ENCODE data around the gene CSF2RB.

DNA sequence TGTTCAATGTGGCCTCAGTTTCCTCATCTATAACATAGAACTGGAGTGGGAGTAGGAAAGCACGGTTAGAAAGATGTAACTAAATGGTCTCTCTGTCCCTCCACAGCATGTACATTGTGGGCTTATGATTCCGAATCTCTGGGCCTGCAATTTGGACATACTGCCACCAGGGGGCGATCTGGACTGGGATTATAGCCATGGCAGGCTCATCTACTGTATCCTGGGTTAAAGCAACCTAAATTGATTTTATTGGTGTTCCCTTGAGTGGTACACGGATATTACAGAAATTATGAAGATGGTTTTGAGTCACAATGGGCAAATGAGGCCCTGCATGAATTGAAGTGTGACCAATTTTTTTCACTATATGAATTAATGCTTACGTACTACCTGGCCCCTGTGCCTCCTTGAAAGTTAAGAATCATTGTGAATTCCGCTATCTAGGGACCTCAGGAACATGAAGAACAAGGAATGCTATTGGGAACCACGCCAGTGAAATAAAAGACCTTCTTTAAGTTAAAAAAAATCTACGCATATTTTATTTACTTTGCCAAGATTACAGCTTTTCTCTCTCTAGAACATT, 72.9 kb downstream of the CSF2RB start:
- TF ChIP-seq, protein P1, sequence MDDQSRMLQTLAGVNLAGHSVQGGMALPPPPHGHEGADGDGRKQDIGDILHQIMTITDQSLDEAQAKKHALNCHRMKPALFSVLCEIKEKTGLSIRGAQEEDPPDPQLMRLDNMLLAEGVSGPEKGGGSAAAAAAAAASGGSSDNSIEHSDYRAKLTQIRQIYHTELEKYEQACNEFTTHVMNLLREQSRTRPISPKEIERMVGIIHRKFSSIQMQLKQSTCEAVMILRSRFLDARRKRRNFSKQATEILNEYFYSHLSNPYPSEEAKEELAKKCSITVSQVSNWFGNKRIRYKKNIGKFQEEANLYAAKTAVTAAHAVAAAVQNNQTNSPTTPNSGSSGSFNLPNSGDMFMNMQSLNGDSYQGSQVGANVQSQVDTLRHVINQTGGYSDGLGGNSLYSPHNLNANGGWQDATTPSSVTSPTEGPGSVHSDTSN (IDR thresholded peaks at IDR 0.05): no peak
- TF ChIP-seq, protein P2, sequence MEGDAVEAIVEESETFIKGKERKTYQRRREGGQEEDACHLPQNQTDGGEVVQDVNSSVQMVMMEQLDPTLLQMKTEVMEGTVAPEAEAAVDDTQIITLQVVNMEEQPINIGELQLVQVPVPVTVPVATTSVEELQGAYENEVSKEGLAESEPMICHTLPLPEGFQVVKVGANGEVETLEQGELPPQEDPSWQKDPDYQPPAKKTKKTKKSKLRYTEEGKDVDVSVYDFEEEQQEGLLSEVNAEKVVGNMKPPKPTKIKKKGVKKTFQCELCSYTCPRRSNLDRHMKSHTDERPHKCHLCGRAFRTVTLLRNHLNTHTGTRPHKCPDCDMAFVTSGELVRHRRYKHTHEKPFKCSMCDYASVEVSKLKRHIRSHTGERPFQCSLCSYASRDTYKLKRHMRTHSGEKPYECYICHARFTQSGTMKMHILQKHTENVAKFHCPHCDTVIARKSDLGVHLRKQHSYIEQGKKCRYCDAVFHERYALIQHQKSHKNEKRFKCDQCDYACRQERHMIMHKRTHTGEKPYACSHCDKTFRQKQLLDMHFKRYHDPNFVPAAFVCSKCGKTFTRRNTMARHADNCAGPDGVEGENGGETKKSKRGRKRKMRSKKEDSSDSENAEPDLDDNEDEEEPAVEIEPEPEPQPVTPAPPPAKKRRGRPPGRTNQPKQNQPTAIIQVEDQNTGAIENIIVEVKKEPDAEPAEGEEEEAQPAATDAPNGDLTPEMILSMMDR (IDR thresholded peaks at IDR 0.05): peak; percentile 44
- TF ChIP-seq MAFK (IDR thresholded peaks at IDR 0.05; ENCODE audit: partially characterized antibody): no peak
- TF ChIP-seq EP300 (IDR thresholded peaks at IDR 0.05): no peak
- no peak for TF ChIP-seq HDAC2 (IDR thresholded peaks at IDR 0.05)
- TF ChIP-seq MYC (IDR thresholded peaks at IDR 0.05; ENCODE audit: borderline replicate concordance, low read length): no peak
- TF ChIP-seq ZSCAN20 (CRISPR knock-in tag; IDR thresholded peaks at IDR 0.05): no peak
- no peak for TF ChIP-seq POLR2A (IDR thresholded peaks at IDR 0.05; ENCODE audit: low read length)
- TF ChIP-seq RCOR1 (IDR thresholded peaks at IDR 0.05; ENCODE audit: low read depth, low read length): no peak
- TF ChIP-seq, protein P3, sequence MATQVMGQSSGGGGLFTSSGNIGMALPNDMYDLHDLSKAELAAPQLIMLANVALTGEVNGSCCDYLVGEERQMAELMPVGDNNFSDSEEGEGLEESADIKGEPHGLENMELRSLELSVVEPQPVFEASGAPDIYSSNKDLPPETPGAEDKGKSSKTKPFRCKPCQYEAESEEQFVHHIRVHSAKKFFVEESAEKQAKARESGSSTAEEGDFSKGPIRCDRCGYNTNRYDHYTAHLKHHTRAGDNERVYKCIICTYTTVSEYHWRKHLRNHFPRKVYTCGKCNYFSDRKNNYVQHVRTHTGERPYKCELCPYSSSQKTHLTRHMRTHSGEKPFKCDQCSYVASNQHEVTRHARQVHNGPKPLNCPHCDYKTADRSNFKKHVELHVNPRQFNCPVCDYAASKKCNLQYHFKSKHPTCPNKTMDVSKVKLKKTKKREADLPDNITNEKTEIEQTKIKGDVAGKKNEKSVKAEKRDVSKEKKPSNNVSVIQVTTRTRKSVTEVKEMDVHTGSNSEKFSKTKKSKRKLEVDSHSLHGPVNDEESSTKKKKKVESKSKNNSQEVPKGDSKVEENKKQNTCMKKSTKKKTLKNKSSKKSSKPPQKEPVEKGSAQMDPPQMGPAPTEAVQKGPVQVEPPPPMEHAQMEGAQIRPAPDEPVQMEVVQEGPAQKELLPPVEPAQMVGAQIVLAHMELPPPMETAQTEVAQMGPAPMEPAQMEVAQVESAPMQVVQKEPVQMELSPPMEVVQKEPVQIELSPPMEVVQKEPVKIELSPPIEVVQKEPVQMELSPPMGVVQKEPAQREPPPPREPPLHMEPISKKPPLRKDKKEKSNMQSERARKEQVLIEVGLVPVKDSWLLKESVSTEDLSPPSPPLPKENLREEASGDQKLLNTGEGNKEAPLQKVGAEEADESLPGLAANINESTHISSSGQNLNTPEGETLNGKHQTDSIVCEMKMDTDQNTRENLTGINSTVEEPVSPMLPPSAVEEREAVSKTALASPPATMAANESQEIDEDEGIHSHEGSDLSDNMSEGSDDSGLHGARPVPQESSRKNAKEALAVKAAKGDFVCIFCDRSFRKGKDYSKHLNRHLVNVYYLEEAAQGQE (IDR thresholded peaks at IDR 0.05): no peak
- no peak for TF ChIP-seq POLR2AphosphoS2 (conservative IDR thresholded peaks at IDR 0.05; ENCODE audit: low read length)
